Pons (tissue), 1 donor: ENCODE measurements around the gene GSDME.
"Not testable (repeated sequence)": the region's sequence is repeated elsewhere in the genome, so short reads cannot be mapped to it uniquely, and the experiment has no call there.

ENCODE experiments used
- DNase-seq: peaks from one replicate; pipeline ENCODE4 v3.0.0-alpha.2; 2016; ENCODE audit warnings: low spot score

GSDME gene

DNA sequence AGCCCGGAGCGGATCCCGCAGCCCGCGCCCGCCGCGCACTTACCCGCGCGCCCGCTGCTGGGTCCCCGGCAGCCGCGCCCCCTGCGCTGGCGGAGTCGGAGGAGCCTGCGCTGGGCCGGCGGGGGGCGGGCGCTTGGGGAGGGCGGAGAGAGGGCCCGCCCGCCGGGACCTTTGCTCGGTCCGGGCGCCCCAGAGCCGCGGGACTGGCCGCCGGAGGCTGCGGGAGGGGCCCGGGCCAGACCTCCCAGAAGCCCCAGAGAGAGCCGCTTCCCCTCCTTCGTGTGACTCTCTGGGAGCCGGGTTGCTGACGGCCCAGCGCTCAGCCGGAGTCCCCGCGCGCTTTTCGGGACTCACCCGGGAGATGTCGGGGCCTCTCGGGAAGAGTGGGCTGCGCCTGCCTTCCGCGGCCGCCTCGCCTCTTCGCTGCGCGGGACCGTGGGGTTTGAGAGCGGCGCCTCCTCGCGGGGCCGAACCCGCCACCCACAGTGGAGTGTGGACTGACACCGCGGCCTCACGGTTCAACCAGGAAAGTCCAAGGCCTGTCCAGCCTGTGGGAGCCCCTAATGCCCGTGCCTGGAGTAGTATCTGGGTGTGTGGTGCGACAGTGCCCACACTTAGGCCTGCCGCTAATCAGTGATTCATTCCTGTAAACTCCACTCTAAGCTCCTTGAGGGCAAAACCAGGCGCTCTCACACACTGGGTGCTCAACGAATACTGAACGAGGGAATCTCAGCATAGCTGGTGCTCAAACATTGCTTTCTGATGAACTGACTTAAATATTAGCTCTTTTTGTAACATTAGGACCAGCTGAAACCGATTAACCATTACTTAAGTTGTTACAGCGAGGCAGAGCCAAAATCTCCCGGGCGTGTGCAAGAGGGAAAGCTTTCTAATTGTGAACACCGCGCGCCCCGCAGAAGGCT, at the start of gene GSDME:
TSS of gene GSDME (minus strand) at position 112 of the 923 bp plus-strand sequence. CDS start 7,690 bp downstream, outside the sequence.
- peak; percentile 20 for DNase-seq

DNA sequence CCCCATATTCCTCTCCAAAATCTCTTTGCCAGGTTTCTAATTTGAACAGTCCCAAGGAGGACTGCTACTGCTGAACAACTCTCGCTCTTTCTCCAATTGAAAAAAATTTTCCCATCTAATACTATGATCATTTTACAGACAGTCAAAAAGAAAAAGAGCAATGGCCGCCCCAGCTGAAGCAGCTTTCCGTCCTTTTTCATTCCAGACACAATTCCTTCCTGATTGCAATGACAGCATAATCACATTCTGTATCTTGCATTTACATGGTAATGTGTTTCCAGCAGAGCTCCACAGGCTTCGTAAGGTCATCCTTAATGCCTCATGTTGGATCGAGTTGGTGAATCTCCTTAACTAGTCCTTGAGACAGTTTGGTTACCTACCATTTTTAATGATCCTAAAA, 45.0 kb upstream of the GSDME start:
- no peak for DNase-seq

DNA sequence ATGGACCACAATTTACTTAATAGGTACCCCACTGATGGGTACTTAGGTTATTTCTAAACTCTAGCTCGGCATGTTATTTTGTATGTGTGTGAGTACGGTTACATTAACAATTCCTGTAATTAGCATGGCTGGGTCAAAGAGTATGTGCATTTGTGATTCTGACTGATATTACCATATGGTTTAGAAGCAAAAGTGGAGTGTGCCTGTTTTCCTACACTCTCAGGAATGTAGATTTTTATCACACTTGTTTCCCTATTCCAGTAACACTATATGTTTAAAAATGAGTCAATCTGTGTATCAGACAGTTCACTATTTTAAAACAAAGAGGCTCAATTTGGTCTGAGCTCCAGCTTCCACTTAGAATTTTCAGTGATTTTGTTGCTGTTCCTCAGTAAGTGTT, 44.6 kb upstream of the GSDME start:
- no peak for DNase-seq

DNA sequence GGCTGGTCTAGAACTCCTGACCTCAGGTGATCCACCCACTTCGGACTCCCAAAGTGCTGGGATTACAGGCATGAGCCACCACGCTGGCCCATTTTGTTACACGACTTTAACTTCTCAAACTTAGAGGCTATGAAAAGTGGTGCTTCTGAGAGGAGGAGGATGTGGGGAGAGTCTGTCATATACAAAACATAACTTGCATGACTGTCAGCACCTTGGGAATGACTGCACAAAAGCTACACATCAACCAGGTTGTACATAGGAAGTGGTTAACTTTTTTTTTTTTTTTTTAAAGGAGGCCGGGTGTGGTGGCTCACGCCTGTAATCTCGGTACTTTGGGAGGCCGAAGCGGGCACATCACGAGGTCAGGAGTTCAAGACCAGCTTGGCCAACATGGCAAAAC, 43.4 kb upstream of the GSDME start:
- DNase-seq, result no peak

DNA sequence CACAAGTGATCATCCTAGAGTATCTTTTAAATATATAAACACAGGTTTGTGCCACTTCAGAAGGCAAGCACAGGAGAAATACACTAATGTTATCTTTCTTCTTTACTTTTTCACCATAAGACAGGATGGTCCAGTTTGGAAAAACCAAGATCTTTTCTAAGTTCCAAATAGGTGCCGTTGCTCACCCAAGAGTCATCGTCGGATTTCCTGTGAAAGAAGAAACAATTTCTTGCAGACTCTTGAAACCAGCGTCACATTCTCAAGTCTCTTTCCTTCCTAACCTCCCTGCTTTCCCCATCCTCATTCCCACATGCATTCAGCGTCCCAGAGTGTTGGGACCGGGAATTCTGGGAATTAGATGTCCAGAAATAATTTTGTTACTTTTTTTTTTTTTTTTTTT, 42.8 kb upstream of the GSDME start:
- DNase-seq, result no peak

DNA sequence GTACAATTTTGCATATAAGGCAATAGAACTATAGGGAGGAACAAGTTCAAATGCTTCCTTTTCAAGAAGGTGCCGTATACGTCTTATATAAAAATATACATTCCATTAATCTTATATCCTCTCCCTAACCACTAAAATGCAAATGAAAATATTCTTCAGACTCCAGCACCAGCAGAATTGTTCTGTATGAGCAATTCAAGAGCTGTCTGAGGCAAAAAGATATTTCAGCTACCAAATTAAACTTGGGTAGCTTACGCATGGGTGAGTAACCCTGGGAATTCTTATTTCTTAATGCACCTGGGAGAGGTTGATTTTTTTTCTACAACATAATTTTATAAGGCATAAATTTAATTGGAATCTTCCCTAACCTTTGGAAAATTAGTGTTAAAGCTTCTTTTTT, 42.2 kb upstream of the GSDME start:
- DNase-seq, result no peak

DNA sequence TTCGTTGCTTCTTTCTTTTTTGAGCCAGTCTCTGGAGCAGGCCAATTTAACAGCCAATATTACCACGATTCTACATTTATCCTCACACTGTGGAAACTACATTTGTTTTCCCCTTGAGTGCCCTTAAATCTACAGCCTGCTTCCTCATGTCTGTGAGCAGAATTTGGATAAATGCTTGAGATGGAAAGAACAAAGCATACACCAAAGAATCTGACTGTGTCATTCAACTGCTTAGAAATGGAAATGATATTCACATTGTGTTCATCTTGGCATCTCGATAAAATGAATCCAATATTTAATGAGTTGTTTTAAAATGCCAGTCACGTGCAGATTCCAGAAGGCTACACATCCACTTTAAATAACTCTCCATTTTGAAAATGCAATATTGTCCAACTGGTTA, 41.0 kb upstream of the GSDME start:
- no peak for DNase-seq

DNA sequence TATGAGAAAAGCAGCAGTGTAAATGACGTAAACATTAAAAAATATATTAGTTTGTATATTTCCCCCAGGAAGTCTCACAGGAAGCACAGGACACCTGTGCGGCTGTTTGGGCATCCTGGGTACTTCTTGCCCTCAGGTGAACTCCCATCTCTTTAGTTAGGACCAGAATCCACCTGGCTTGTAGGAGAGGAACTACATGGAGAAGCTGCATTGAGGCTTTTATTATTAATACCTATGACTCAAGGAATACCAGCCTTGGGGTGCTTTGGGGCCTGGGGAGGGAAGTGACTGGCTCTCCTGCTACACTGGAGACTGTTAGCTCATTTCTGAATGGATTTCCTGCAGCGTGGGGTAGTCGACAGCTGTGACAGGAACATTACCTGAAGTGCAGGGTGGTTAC, 40.0 kb upstream of the GSDME start:
- DNase-seq, result no peak

DNA sequence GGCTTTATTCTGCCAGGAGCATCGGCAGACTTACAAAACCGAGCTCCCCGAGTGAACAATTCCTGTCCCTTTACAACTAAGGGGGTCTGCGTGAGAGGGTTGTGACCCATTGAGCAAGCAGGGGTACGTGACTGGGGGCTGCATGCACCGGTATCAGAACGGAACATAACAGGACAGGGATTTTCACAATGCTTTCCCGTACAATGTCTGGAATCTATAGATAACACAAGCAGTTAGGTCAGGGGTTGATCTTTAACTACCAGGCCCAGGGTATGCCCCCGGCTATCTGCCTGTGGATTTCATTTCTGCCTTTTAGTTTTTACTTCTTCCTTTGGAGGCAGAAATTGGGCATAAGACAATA, 38.1 kb upstream of the GSDME start:
- no peak for DNase-seq

DNA sequence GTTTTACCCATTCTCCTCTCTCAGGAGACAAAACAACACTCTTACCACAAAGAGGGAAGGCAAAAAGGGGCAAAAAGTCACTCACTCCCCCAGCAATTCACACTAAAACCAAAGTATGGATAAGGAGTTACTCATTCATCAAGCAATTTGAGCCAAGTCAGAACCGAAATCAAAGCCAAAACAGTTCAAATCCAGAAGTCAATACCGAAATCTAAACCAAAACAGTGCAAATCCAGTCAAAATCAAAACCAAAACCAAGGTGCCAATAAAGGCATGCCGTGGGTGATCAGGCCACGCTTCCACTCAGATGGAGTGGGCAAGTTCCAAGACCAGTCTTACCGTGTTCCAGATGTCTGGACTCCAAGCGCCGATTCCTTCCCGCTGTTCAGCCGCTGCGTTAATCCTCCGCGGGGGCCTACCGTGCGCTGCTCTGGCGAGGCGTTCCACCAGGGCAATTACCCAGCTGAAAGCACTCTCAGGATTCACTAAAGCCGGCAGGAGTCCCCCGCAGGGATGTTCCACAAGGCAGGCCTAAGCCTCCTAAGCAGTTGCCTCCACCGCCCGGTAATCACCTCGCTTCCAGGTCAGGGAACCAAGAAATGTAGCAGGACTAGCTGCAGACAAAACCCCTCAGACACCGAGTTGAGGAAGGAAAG, 37.6 kb upstream of the GSDME start:
- DNase-seq, result not testable (repeated sequence)

DNA sequence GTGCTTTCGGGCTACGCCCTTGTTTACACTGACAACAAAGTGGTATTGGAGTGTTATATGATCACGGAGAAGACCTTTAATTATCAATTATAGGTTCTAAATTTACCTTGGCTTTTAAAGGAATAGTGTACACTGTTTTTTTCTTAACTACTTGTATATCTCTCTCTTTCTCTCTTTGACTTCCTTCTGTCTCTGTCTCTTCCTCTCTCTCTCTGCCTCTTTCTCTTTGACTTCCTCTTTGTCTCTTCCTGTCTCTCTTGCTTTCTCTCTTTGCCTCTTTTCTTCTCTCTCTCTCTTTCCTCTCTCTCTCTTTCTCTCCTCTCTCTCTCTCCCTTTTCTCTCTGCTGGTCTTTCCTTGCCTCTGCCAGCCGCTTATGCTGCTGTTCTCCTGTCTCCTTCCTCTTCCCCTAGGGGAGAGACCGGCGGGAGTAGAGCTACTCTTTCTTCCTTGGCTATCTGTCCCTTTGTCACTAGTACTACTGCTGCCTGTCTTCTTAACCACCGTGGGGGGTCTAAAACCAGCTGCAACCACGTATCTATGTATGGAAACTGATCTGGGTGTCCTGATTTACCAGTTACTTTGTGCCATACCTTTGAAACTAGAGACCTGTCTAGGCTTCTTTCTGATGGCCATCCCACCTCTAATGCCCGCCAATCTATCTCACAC, 36.9 kb upstream of the GSDME start:
- DNase-seq, result no peak

DNA sequence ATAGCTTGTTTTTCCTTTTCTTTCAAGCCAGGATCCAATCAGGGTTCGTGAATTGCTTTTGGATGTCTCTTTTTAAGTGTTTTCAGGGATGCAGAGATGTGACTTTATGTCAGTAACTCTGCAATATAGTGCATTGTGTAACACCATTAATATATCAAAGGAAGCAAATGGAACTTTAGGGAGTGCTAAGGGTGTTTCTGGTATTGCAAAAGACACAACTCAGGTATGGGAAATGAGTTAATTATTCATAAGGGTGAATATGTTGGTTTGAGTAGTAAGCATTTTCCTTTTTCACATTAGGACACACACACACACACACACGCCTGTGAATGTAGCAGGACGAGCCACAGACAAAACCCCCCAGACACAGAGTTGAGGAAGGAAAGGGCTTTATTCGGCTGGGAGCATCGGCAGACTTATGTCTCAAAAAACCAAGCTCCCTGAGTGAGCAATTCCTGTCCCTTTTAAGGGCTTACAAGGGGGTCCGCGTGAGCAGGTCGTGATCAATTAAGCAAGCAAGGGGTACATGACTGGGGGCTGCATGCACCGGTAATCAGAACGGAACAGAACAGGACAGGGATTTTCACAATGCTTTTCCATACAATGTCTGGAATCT, 31.8 kb upstream of the GSDME start:
- no peak for DNase-seq

DNA sequence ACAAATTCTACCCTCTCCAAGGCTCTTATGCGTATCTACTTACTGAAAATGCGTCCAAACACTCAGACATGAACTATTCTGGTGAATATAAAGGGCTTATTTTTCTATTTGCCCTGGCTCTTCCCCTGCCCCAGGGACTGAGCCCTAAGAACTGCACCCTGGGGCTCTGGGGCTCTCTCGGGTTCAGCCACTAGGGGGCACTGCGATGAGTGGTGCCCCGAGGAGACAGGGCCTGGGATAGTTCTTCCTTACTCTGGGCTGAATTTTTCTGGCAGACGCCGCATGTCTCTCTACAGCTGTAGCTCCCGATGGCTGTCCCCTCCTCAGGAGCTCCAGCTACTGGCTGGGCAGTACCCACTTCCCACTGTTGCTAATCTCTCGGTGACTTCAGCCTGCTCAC, 30.8 kb upstream of the GSDME start:
- no peak for DNase-seq

DNA sequence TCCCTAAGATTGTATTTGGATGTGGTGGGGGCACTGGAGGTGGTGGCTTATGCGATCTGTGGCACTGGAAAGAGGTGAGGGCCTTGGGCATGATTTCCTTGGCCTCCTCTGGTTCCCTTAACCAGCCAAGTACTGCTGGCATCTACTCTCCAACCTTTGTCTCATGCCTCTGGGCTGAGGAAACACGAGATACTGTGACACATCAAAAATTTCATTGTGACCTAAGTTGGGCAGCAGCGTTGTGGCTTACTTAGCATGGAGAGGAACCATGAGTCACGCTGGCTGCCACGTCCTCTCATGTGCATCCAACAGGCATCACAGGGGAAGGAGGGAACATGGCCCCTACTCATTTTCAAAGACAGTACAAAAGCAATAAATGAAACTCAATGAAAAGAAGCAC, 29.7 kb upstream of the GSDME start:
- DNase-seq, result peak; percentile 61

DNA sequence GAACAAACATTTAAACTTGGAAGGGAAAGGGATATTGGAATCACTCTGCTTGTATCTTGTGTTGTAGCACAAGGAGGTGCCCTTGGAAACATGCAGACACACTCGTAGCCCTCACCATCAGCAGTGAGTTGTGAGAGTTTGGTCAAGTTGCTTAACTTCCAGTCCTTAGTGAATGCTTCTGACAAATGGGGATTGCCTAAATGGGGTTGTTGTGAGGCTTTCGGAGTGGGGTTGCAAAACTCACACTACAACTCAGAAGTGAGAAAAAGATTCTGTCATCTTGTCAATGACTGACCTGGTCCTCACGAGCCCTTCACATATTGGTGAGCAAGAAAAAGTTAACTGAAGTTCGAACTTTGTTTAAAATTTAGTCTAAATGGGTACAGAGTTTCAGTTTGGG, 29.0 kb upstream of the GSDME start:
- DNase-seq, result no peak

DNA sequence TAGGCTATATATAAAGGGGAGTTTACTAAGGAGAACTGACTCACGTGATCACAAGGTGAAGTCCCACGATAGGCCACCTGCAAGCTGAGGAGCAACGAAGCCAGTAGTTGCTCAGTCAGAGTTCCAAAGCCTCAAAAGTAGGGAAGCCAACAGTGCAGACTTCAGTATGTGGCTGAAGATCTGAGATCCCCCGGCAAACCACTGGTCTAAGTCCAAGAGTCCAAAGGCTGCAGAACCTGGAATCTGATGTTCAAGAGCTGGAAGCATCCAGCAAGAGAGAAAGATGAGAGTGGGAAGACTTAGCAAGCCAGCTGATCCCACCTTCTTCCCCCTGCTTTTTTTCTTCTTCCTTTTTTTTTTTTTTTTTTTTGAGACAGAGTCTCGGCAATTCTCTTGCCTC, 27.0 kb upstream of the GSDME start:
- no peak for DNase-seq

DNA sequence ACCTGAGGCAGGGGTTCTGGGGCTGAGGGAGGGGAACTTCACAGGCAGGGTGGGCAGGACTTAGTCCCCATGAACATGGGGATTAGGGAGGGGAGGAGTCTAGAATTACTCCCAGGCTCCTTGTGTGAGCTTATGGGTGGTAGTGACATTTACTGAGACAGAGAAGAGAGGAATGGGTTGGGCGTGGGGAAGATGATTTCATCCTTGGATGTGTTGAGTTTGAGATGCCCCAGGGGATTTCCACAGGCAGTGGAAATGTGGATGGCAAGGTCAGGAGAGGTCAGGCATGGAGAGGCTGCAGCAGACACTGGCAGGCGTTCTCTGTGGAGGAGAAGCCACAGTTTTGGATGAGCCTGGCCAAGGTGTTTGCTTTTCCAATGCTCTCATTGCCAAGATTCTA, 26.4 kb upstream of the GSDME start:
- DNase-seq, result no peak

DNA sequence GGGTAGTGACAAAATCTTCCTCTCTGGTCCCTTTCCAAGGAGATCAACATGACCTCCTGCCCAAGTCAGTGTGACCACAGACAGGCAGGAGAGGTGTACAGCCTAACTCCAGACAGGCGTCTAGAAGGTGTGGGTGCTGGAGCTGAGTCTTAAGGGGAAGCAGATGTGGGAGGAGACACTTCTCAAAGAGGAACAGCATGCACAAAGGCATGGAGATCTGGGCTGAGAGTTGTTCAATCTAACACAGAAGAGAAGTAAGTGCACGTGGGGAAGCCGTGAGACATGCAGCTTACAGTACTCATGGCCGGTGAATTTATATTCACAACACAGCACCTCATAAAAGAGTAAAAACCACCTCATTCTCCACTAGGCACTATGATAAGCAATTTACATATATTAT, 23.8 kb upstream of the GSDME start:
- DNase-seq, result peak; percentile 84

DNA sequence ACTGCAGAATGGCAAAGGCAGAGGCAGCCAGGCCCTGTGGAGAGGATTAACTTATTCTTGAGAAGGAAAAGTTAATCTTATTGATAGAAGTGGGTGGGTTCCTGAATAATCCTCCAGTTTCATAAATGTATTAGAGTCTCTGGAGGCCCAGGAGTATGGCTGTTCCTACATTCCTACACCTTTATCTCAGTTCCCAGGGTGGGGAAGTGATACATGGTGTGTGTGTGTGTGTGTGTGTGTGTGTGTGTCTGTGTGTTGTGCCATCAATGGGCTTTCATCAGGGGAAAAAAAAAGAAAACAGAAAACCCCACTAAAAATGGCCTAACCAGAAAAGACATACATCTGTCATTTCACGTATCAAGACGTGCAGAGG, 22.0 kb upstream of the GSDME start:
- DNase-seq, result no peak

DNA sequence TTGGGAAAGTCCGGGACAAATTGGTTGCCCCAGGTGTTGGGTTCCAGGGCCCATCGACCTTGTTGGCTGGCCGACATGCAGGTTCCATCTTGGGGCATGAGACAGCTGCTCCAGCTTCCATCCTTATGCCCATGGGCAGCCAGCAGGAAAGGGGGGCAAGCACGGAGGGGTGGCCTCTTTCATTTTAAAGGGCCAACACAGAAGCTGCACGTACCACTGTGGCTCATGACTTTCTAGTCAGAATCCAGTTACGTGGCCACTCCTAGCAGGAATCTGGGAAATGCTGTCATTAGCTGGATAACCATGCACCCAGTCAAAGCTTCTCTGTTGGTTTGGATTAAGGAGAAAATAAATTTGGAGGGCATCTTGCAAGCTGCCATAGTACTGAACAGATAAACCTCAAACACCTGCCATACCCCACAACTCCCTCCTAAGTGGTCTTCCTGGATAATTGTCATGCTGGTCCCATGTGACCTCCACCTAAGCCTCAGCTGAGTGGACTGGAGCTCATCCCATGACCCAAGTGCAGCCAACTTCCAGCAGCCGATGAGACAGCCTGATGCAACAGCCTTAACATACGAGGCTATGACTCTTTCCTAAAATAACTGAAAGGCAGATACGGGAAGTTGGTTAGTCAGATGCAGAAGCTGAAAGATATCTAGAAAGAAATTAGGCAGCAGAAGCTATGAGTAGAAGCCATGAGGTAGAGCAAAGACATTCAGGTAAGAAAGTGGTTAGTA, 21.4 kb upstream of the GSDME start:
- DNase-seq, result peak; percentile 83

DNA sequence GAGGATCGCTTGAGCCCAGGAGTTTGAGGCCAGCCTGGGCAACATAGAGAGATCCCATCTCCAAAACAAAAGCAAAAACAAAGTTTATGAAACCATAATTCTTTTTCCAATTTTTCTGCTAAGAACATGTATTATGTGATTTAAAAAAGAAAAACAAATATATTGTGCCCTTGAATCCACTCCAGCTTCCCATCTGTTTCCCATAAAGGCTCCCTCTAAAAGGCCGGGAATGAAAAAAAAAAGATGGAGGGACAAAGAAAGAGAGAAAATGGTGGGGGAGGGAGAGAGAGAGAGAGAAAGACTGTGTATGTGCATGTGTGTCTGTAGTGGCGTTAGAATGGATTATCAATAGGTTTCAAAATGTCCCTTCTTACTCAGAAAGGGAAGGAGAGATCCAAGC, 20.5 kb upstream of the GSDME start:
- no peak for DNase-seq

DNA sequence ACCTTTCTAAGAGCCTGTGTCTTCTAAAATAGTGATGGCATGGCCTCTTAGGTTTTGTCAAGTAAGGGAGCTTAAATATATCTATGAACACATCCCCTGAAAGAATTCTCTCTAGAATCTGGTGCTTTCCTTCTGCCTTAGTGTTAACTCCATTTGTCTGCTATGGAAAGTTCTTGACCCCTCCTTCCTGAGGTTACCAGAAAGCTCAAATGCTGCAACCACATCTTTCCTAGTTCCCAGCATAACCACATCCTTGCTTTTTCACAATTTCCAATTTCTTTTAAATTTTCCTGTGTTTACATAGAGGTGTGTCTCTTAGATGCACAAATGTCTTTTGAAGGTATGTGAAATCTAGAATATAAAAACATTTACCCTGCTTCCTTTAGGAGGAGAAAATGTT, 16.4 kb upstream of the GSDME start:
- no peak for DNase-seq
